HepG2 (cell line): ENCODE data around the gene DDR1. TPM values are rescaled to one million over a fixed set of nuclear protein-coding genes. Genes with fewer than 3 reads are reported as not detected.

Experiments
- BCLAF1 ChIP-seq: fragments of 450-650 bp; IDR thresholded peaks from 2 replicates; pipeline ENCODE4 v1.6.1; 2017; ENCODE audit warnings: mild to moderate bottlenecking
- GABPA ChIP-seq, 2 experiments: IDR thresholded peaks; 2 replicates each; pipeline ENCODE4 v1.6.1; 2011 to 2016; ENCODE audit warnings: low read depth in 2 of 2, low read length in 1 of 2, missing biosample characterization in 1 of 2, missing genetic modification characterization in 1 of 2
- MXD4 ChIP-seq: IDR thresholded peaks from 2 replicates; pipeline ENCODE4 v1.6.1; 2016; ENCODE audit warnings: mild to moderate bottlenecking, missing biosample characterization, missing genetic modification reagents
- NFYB ChIP-seq: sonication (generic); formaldehyde crosslinking; IDR thresholded peaks from 2 replicates; pipeline ENCODE4 v1.4.0; 2020; ENCODE audit warnings: missing genetic modification reagents
- NFYC ChIP-seq: IDR thresholded peaks from 2 replicates; pipeline ENCODE4 v1.6.1; 2016; ENCODE audit warnings: missing genetic modification reagents, missing compliant biosample characterization
- RBM39 ChIP-seq: fragments of 200-400 bp; formaldehyde crosslinking; IDR thresholded peaks from one replicate; pipeline ENCODE4 v1.6.1; 2018; ENCODE audit warnings: antibody characterized with exemption, mild to moderate bottlenecking, low read depth, low read length; ENCODE audit not compliant: poor library complexity, severe bottlenecking
- SOX13 ChIP-seq, 3 experiments: fragments of 450-650 bp in 1 of 3; sonication (generic) in 1 of 3; formaldehyde crosslinking in 1 of 3; IDR thresholded peaks in 2 of 3; conservative IDR thresholded peaks in 1 of 3; 2 replicates each; pipeline versions ENCODE4 v1.5.0 to v1.6.1; 2016 to 2020; ENCODE audit warnings: antibody characterized with exemption in 1 of 3, mild to moderate bottlenecking in 1 of 3, missing compliant biosample characterization in 1 of 3, missing genetic modification reagents in 1 of 3, moderate library complexity in 1 of 3
- THRA ChIP-seq: sonication (generic); formaldehyde crosslinking; IDR thresholded peaks from 2 replicates; pipeline ENCODE4 v1.4.0; 2020; ENCODE audit warnings: missing genetic modification reagents, borderline replicate concordance
- ZBTB14 ChIP-seq: sonication (generic); formaldehyde crosslinking; IDR thresholded peaks from 2 replicates; pipeline ENCODE4 v1.4.0; 2020; ENCODE audit warnings: missing genetic modification reagents
- ZBTB33 ChIP-seq: sonication (generic); formaldehyde crosslinking; IDR thresholded peaks from 2 replicates; pipeline ENCODE4 v1.4.0; 2020; ENCODE audit warnings: missing genetic modification reagents
- ZBTB46 ChIP-seq: sonication (generic); formaldehyde crosslinking; IDR thresholded peaks from 2 replicates; pipeline ENCODE4 v1.4.0; 2020; ENCODE audit warnings: mild to moderate bottlenecking, missing genetic modification reagents, borderline replicate concordance
- ZMYM4 ChIP-seq: sonication (generic); formaldehyde crosslinking; IDR thresholded peaks from 2 replicates; pipeline ENCODE4 v1.8.1; 2023; ENCODE audit warnings: mild to moderate bottlenecking, missing genetic modification reagents
- ZNF33B ChIP-seq: sonication (generic); formaldehyde crosslinking; IDR thresholded peaks from 2 replicates; pipeline ENCODE4 v1.5.1; 2020; ENCODE audit warnings: mild to moderate bottlenecking, missing genetic modification reagents
- ZNF34 ChIP-seq: sonication (generic); formaldehyde crosslinking; IDR thresholded peaks from 2 replicates; pipeline ENCODE4 v1.4.0; 2020; ENCODE audit warnings: mild to moderate bottlenecking, missing genetic modification reagents, borderline replicate concordance
- ZNF496 ChIP-seq: sonication (generic); formaldehyde crosslinking; IDR thresholded peaks from 2 replicates; pipeline ENCODE4 v1.8.1; 2023; ENCODE audit warnings: mild to moderate bottlenecking, moderate library complexity, missing genetic modification reagents; ENCODE audit not compliant: insufficient replicate concordance
- ZNF709 ChIP-seq: sonication (generic); formaldehyde crosslinking; IDR thresholded peaks from 2 replicates; pipeline ENCODE4 v1.5.0; 2020; ENCODE audit warnings: mild to moderate bottlenecking, missing genetic modification reagents
- ZNF883 ChIP-seq: sonication (generic); formaldehyde crosslinking; IDR thresholded peaks from 2 replicates; pipeline ENCODE4 v1.5.1; 2020; ENCODE audit warnings: mild to moderate bottlenecking, missing genetic modification reagents; ENCODE audit errors: not compliant biosample characterization
- polyA plus RNA-seq, 8 experiments: library from polyadenylated mRNA; depleted of rRNA in 3 of 8; stranded (reverse) in 7 of 8; unstranded in 1 of 8; fragments of >200 nt; fragmentation: Illumina TruSeq in 4 of 8; extraction: Trizol in 4 of 8; gene quantifications; 2 replicates each; pipeline versions ENCODE4 v1.2.1 to v1.2.3, GENCODE V29; 2011 to 2016; ENCODE audit warnings: low read depth in 4 of 8, missing spikeins in 1 of 8, mixed read lengths in 1 of 8; ENCODE audit not compliant: insufficient read depth in 1 of 8
- total RNA-seq, 5 experiments: library from RNA; depleted of rRNA; stranded (reverse); fragments of >200 nt; fragmentation: Illumina TruSeq; extraction: Trizol; gene quantifications; 2 replicates each; pipeline ENCODE4 v1.2.3, GENCODE V29; 2016; ENCODE audit warnings: low read depth in 1 of 5
- TF ChIP-seq, protein P1 (sequence below): sonication (generic); formaldehyde crosslinking; IDR thresholded peaks from 2 replicates; pipeline ENCODE4 v1.5.0; 2020; ENCODE audit warnings: missing genetic modification reagents, mild to moderate bottlenecking, borderline replicate concordance

DDR1 gene
- total and polyA plus RNA-seq, 2 of the 13 experiments (the other 11 are each of a cell fraction or from before 2014, with no cell fraction given), result 16.7 to 20.2 TPM

- TF ChIP-seq MXD4 (no peak), NFYC (CRISPR knock-in tag) (no peak), ZBTB14 (CRISPR knock-in tag) (no peak), NFYB (CRISPR knock-in tag) (no peak), THRA (CRISPR knock-in tag) (no peak), ZNF496 (CRISPR knock-in tag) (no peak), SOX13 (IDR thresholded peaks at IDR 0.05) (no peak), SOX13 (CRISPR knock-in tag; conservative IDR thresholded peaks at IDR 0.05 in 1 of 2, IDR thresholded peaks at IDR 0.05 in 1 of 2) (no peak), ZNF33B (CRISPR knock-in tag) (no peak), ZBTB33 (CRISPR knock-in tag) (no peak), ZMYM4 (CRISPR knock-in tag) (no peak), ZBTB46 (no peak; the same call in 1 of the 2 replicates), ZNF34 (CRISPR knock-in tag) (no peak), RBM39 (no peak), GABPA (IDR thresholded peaks at IDR 0.05; ENCODE audit: low read depth, low read length) (no peak), GABPA (CRISPR knock-in tag; IDR thresholded peaks at IDR 0.05; ENCODE audit: low read depth) (no peak), ZNF709 (CRISPR knock-in tag) (no peak), BCLAF1 (no peak), ZNF883 (CRISPR knock-in tag) (no peak)
- TF ChIP-seq, protein P1, sequence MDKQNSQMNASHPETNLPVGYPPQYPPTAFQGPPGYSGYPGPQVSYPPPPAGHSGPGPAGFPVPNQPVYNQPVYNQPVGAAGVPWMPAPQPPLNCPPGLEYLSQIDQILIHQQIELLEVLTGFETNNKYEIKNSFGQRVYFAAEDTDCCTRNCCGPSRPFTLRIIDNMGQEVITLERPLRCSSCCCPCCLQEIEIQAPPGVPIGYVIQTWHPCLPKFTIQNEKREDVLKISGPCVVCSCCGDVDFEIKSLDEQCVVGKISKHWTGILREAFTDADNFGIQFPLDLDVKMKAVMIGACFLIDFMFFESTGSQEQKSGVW (CRISPR knock-in tag), result no peak
Measured at GRCh38 chr6:30885481-30885998, 1.2 kb downstream of the DDR1 start (continued).
